Common myeloid progenitor, CD34-positive (primary cell): ENCODE measurements around the gene FHIT.

Experiments used
- CTCF ChIA-PET: fragments of 350-600 bp; sonication (Branson Sonifier 250); formaldehyde crosslinking; loops from one replicate; lab custom pipeline; 2021; ENCODE audit warnings: antibody characterized with exemption; lab: Charles Lee
- POLR2A ChIA-PET: fragments of 350-600 bp; sonication (Branson Sonifier 250); formaldehyde crosslinking; loops from one replicate; lab custom pipeline; 2021; ENCODE audit warnings: antibody characterized with exemption; lab: Charles Lee
- DNase-seq, 3 donors: peaks; one replicate each; pipeline versions ENCODE4 v3.0.0 to v3.0.0-alpha.2; 2013
- H3K27ac ChIP-seq, 2 experiments: 1 replicate in 1 of 2; 2 replicates in 1 of 2; pipeline ENCODE4 v1.7.0; 2013; ENCODE audit warnings: inconsistent platforms in 2 of 2, low read length in 2 of 2, mild to moderate bottlenecking in 2 of 2, low read depth in 1 of 2, moderate library complexity in 1 of 2; ENCODE audit not compliant: severe bottlenecking in 2 of 2, insufficient read depth in 1 of 2, poor library complexity in 1 of 2
- H3K27me3 ChIP-seq, 5 experiments: replicated peaks in 2 of 5; 1 replicate in 3 of 5; 2 replicates in 2 of 5; pipeline versions ENCODE4 v1.6.1 to v1.7.0; 2013; ENCODE audit warnings: low read length in 4 of 5, mild to moderate bottlenecking in 2 of 5, moderate library complexity in 2 of 5, inconsistent platforms in 1 of 5; ENCODE audit not compliant: insufficient read depth in 5 of 5, control insufficient read depth in 4 of 5
- H3K36me3 ChIP-seq, 4 experiments: 1 replicate in 2 of 4; 2 replicates in 2 of 4; pipeline versions ENCODE4 v1.6.1 to v1.7.0; 2013; ENCODE audit warnings: low read length in 3 of 4, control low read depth in 1 of 4, mild to moderate bottlenecking in 1 of 4; ENCODE audit not compliant: control insufficient read depth in 4 of 4, insufficient read depth in 4 of 4
- H3K4me1 ChIP-seq, 4 experiments: 1 replicate in 3 of 4; 2 replicates in 1 of 4; pipeline versions ENCODE4 v1.6.1 to v1.7.1; 2013; ENCODE audit warnings: low read length in 3 of 4, mild to moderate bottlenecking in 3 of 4, control low read depth in 1 of 4, inconsistent platforms in 1 of 4, moderate library complexity in 1 of 4; ENCODE audit not compliant: control insufficient read depth in 4 of 4, insufficient read depth in 4 of 4; ENCODE audit errors: control extremely low read depth in 1 of 4
- H3K4me3 ChIP-seq, 7 experiments: 1 replicate in 4 of 7; 2 replicates in 3 of 7; pipeline versions ENCODE4 v1.5.1 to v1.7.0; 2013; ENCODE audit warnings: mild to moderate bottlenecking in 7 of 7, low read length in 6 of 7, moderate library complexity in 6 of 7, inconsistent platforms in 2 of 7, low read depth in 2 of 7, control low read depth in 1 of 7; ENCODE audit not compliant: insufficient read depth in 4 of 7, control insufficient read depth in 1 of 7; ENCODE audit errors: extremely low read depth in 1 of 7
- H3K9me3 ChIP-seq, 5 experiments: 1 replicate in 4 of 5; 2 replicates in 1 of 5; pipeline versions ENCODE4 v1.6.1 to v1.7.1; 2013; ENCODE audit warnings: low read length in 4 of 5, mild to moderate bottlenecking in 2 of 5, inconsistent platforms in 1 of 5, low read depth in 1 of 5, moderate library complexity in 1 of 5; ENCODE audit not compliant: control insufficient read depth in 4 of 5, insufficient read depth in 2 of 5; ENCODE audit errors: control extremely low read depth in 1 of 5
- WGBS: methylation state at CpG from one replicate; pipeline ENCODE4 v1.1.5; 2013; ENCODE audit not compliant: insufficient coverage; 5-methylcytosine and 5-hydroxymethylcytosine counted together

The FHIT gene

DNA sequence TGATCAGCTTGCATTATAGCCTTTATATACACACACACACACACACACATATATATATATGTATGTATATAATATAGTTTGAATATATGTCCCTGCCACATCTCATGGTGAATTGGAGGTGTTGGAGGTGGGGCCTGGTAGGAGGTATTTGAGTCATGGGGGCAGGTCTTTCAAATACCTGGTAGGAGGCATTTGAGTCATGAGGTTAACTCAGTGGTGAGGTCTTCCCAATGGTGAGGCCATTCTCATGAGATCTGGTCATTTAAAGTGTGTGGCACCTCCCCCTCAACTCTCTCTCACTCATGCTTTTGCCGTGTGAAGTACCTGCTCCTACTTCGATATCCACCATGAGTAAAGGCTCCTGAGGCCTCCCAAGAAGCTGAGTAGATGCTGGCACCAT, 27.5 kb upstream of the FHIT start:
- H3K4me1 ChIP-seq: no peaks in the 10 kb centered on the region
- no peaks in the 10 kb centered on the region for H3K27me3 ChIP-seq
- H3K9me3 ChIP-seq: no peaks in the 10 kb centered on the region
- no peak for DNase-seq
- H3K36me3 ChIP-seq: no peaks in the 10 kb centered on the region
- POLR2A ChIA-PET: no interaction called here
- no peak overlapping the region for H3K4me3 ChIP-seq
- no peak overlapping the region for H3K27ac ChIP-seq
- CTCF ChIA-PET: no interaction called here
- 92% methylated on average over 2 of the region's 2 CpGs for WGBS

DNA sequence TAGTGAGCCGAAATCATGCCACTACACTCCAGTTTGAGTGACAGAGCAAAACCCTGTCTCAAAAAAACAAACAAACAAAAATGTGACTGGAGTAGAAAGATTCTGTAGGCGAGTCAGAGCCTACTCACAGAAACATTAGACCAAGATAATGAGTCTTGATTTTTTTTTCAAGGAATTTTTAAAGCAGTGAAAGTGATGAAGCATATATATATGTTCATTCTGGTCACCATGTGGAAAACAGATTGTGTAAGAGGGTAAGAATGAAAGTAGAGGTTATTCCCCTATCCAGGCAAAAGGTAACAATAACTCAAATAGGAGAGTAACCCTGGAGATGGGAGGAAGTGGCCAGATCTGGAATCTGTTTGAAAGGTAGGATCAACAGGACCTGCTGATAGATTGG, 26.2 kb upstream of the FHIT start:
- WGBS: no CpG with 5 or more reads among the region's 2 CpGs
- Histone ChIP-seq H3K9me3 (no peaks in the 10 kb centered on the region), H3K27me3 (no peaks in the 10 kb centered on the region), H3K4me1 (no peaks in the 10 kb centered on the region), H3K36me3 (no peaks in the 10 kb centered on the region), H3K4me3 (no peak overlapping the region), H3K27ac (no peak overlapping the region)
- DNase-seq: no peak
- CTCF ChIA-PET: no interaction called here
- POLR2A ChIA-PET: no interaction called here

DNA sequence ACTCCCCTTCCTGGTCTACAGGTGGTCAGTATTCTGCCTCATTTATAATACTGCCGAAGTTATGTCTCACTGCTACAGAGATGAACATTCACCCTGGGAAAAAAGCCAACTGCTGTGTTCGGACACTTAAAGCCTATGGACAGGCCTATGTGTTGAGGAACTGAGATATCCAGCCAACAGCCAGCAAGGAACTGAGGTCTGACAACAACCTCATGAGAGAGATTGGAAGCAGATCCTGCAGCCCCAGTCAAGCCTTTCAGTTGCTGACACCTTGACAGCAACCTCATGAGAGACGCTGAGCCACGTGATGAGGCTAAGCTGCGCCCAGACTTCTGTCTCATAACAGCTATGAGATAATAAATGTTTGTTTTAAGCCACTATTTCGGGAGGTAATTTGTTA, 18.2 kb upstream of the FHIT start:
- Histone ChIP-seq H3K9me3 (no peaks in the 10 kb centered on the region), H3K4me1 (no peaks in the 10 kb centered on the region), H3K27me3 (no peaks in the 10 kb centered on the region), H3K36me3 (no peaks in the 10 kb centered on the region), H3K27ac (no peak overlapping the region), H3K4me3 (no peak overlapping the region)
- ChIA-PET POLR2A (no interaction called here), CTCF (no interaction called here)
- whole genome bisulfite sequencing: 79% methylated on average over 4 of the region's 6 CpGs
- DNase-seq: no peak

GRCh38 chr3:61268644-61269043, 17.4 kb upstream of the FHIT start:
- Histone ChIP-seq H3K36me3 (no peaks in the 10 kb centered on the region), H3K4me1 (no peaks in the 10 kb centered on the region), H3K27ac (no peak overlapping the region), H3K4me3 (no peak overlapping the region), H3K27me3 (no peaks in the 10 kb centered on the region), H3K9me3 (no peaks in the 10 kb centered on the region)
- ChIA-PET CTCF (no interaction called here), POLR2A (no interaction called here)
- 60% methylated on average over 2 of the region's 2 CpGs for WGBS
- no peak for DNase-seq

- Histone ChIP-seq H3K27ac (no peak overlapping the region), H3K27me3 (no peaks in the 10 kb centered on the region), H3K4me3 (no peak overlapping the region), H3K9me3 (no peaks in the 10 kb centered on the region), H3K4me1 (no peaks in the 10 kb centered on the region), H3K36me3 (no peaks in the 10 kb centered on the region)
- CTCF ChIA-PET: no interaction called here
- DNase-seq: no peak
- POLR2A ChIA-PET: interaction anchor here (0.6 kb wide), 1 partner anchor 17 kb away, joined by 3 read pairs; no protein-coding TSS in a partner anchor
- WGBS: no CpG with 5 or more reads among the region's 2 CpGs
Measured at GRCh38 chr3:61264281-61264680, 13.0 kb upstream of the FHIT start.

- no peak for DNase-seq
- ChIA-PET CTCF (no interaction called here), POLR2A (no interaction called here)
- Histone ChIP-seq H3K27ac (no peak overlapping the region), H3K4me3 (no peak overlapping the region), H3K9me3 (no peaks in the 10 kb centered on the region), H3K36me3 (no peaks in the 10 kb centered on the region), H3K27me3 (no peaks in the 10 kb centered on the region), H3K4me1 (peaks cover under 1 to 3% (median 1%) of the 10 kb centered on the region in 4 experiments)
- whole genome bisulfite sequencing: no CpG with 5 or more reads among the region's 1 CpG
Measured at GRCh38 chr3:61257148-61257547, 5.9 kb upstream of the FHIT start.

DNA sequence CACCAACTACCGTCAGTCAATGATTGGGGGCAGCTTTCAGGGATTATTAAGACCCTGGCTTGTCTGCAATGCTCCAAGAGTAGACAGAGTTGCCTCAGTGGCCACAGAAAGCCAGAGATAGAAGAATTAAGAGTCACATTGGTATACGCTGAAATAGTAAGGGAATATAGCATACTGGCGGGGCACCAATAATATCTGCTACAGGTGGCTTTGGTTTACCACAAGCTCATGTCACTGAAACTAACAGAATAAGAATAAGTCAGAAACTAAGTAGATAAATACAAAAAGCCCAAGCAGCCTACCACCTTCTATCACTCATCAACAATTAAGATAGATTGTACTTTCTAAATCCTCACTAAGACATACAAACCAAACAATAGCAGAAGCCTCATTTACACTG, 2.5 kb upstream of the FHIT start:
- no peak for DNase-seq
- POLR2A ChIA-PET: no interaction called here

More for the DNA sequence above, 2.5 kb upstream of the FHIT start:
- Histone ChIP-seq H3K27ac (no peak overlapping the region), H3K4me3 (no peak overlapping the region), H3K27me3 (no peaks in the 10 kb centered on the region), H3K36me3 (no peaks in the 10 kb centered on the region), H3K4me1 (peaks cover 16 to 20% (median 18%) of the 10 kb centered on the region in 4 experiments), H3K9me3 (no peaks in the 10 kb centered on the region)
- 100% methylated on average over 1 of the region's 3 CpGs for WGBS
- CTCF ChIA-PET: no interaction called here
